Neural crest cell (in vitro differentiated cells): ENCODE data around the gene ZNF483. TPM values are rescaled to one million over a fixed set of nuclear protein-coding genes. Genes with fewer than 3 reads are reported as not detected.
A peak's percentile ranks its signal among the peaks of the same experiment; 100 is the strongest.
"Not testable (repeated sequence)": the region's sequence is repeated elsewhere in the genome, so short reads cannot be mapped to it uniquely, and the experiment has no call there.

ENCODE experiments used
- DNase-seq: peaks from one replicate; pipeline ENCODE4 v3.0.0; 2021; ENCODE audit warnings: low read depth, mixed read lengths, low spot score
- H3K27ac Mint-ChIP-seq: one replicate; pipeline ENCODE4 v1.8.0; 2021; ENCODE audit warnings: mild to moderate bottlenecking, mixed read lengths; ENCODE audit not compliant: unreplicated experiment
- H3K27me3 Mint-ChIP-seq: 2 replicates; pipeline ENCODE4 v1.8.0; 2021; ENCODE audit warnings: low read depth, mild to moderate bottlenecking, mixed read lengths
- H3K36me3 Mint-ChIP-seq: 2 replicates; pipeline ENCODE4 v1.8.0; 2021; ENCODE audit warnings: low read depth, mild to moderate bottlenecking, mixed read lengths
- H3K4me1 Mint-ChIP-seq: 2 replicates; pipeline ENCODE4 v1.8.0; 2021; ENCODE audit warnings: mixed read lengths
- H3K4me3 Mint-ChIP-seq: one replicate; pipeline ENCODE4 v1.8.0; 2021; ENCODE audit warnings: mild to moderate bottlenecking, mixed read lengths
- H3K9me3 Mint-ChIP-seq: 2 replicates; pipeline ENCODE4 v1.8.0; 2021; ENCODE audit warnings: mixed read lengths
- total RNA-seq: library from RNA; stranded (reverse); gene quantifications from 2 replicates; pipeline ENCODE4 v1.2.1, GENCODE V29; 2021
- TF ChIP-seq, protein P1 (sequence below): fragments of 200-600 bp; sonication (generic); conservative IDR thresholded peaks from 2 replicates; pipeline ENCODE4 v1.5.0; 2021; ENCODE audit warnings: antibody characterized with exemption, mild to moderate bottlenecking

The ZNF483 gene
- total RNA-seq, 1 donor from 2014 or later = 26.0 TPM

GRCh38 chr9:111548623-111549022 lies 23.6 kb downstream of the ZNF483 start:
- Mint-ChIP-seq H3K27ac (no peak overlapping the region), H3K36me3 (peaks cover 81% of the 10 kb centered on the region), H3K27me3 (no peaks in the 10 kb centered on the region), H3K9me3 (peaks cover 37% of the 10 kb centered on the region), H3K4me3 (no peak overlapping the region), H3K4me1 (no peaks in the 10 kb centered on the region)
- TF ChIP-seq, protein P1, sequence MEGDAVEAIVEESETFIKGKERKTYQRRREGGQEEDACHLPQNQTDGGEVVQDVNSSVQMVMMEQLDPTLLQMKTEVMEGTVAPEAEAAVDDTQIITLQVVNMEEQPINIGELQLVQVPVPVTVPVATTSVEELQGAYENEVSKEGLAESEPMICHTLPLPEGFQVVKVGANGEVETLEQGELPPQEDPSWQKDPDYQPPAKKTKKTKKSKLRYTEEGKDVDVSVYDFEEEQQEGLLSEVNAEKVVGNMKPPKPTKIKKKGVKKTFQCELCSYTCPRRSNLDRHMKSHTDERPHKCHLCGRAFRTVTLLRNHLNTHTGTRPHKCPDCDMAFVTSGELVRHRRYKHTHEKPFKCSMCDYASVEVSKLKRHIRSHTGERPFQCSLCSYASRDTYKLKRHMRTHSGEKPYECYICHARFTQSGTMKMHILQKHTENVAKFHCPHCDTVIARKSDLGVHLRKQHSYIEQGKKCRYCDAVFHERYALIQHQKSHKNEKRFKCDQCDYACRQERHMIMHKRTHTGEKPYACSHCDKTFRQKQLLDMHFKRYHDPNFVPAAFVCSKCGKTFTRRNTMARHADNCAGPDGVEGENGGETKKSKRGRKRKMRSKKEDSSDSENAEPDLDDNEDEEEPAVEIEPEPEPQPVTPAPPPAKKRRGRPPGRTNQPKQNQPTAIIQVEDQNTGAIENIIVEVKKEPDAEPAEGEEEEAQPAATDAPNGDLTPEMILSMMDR = no peak
- DNase-seq = no peak

GRCh38 chr9:111555425-111555824 lies 30.4 kb downstream of the ZNF483 start:
- H3K36me3 Mint-ChIP-seq = peaks cover 66% of the 10 kb centered on the region

DNA sequence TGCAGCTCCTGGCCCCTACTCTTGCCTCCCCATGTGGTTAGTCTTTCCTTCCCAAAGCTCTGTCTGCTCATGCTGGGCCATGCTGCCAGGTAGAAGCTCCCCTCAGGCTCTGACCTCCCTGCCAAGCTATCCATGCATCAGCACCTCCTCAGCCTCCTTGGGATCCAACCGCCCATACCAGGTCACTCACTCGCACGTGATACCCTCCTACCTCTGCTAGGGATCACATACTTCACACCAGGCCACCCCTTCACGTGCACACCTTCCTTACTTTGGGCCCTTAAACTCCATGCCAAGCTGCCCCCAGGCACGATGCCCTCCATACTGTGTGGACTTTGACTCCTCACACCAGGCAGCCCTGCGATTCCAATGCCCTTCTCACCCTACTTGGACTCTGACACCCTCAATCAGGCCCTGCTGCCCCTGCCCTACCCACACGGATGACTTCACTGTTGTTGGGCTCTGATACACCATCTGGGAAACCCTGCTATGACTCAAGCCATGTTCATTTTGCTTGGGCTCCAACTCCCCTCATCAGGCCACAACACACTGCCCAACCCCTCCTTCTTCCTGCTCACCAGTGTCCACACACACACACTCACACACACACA lies 34.1 kb downstream of the ZNF483 start:
- Mint-ChIP-seq H3K4me3 (peak overlapping the region; percentile 10), H3K27ac (peak overlapping the region; percentile 13), H3K9me3 (peaks cover 24% of the 10 kb centered on the region), H3K27me3 (no peaks in the 10 kb centered on the region), H3K36me3 (peaks cover 57% of the 10 kb centered on the region), H3K4me1 (no peaks in the 10 kb centered on the region)
- no peak for DNase-seq
- TF ChIP-seq, protein P1 = no peak

More at GRCh38 chr9:111555425-111555824, 30.4 kb downstream of the ZNF483 start:
- H3K4me1 Mint-ChIP-seq, DNase-seq, H3K4me3 Mint-ChIP-seq, H3K27me3 Mint-ChIP-seq, H3K27ac Mint-ChIP-seq: not testable (repeated sequence)
- peaks cover 28% of the 10 kb centered on the region for H3K9me3 Mint-ChIP-seq

- H3K27me3 Mint-ChIP-seq = no peaks in the 10 kb centered on the region
- no peaks in the 10 kb centered on the region for H3K4me1 Mint-ChIP-seq
- TF ChIP-seq, protein P1 = no peak
- H3K9me3 Mint-ChIP-seq = peaks cover 11% of the 10 kb centered on the region
- H3K36me3 Mint-ChIP-seq = peaks cover 38% of the 10 kb centered on the region
- no peak overlapping the region for H3K4me3 Mint-ChIP-seq
- no peak for DNase-seq
- no peak overlapping the region for H3K27ac Mint-ChIP-seq
Observed at GRCh38 chr9:111561165-111561719, 36.3 kb downstream of the ZNF483 start.

DNA sequence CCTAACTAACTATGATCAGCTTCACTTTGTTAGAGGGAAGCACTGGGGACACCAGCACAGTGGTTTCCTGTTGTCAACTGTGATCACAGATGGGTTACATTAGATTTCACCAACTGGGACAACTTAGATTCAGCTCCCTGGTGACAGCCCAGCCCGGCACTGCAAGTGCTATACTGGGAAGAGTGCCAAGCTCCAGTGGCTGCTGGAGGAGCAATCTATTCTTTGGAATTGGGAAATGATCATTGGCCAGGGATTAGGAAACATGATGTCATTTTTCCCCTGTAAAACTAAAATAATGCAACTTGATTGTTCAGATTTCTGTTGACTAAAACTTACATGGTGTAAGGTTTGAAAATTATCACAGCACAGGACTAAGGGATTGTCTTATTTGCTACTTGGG lies 41.3 kb downstream of the ZNF483 start:
- H3K4me3 Mint-ChIP-seq = no peak overlapping the region
- no peaks in the 10 kb centered on the region for H3K27me3 Mint-ChIP-seq
- TF ChIP-seq, protein P1 = no peak
- H3K4me1 Mint-ChIP-seq = no peaks in the 10 kb centered on the region
- no peak overlapping the region for H3K27ac Mint-ChIP-seq
- DNase-seq = no peak
- peaks cover 60% of the 10 kb centered on the region for H3K36me3 Mint-ChIP-seq
- H3K9me3 Mint-ChIP-seq = peaks cover 21% of the 10 kb centered on the region

- DNase-seq, H3K4me1 Mint-ChIP-seq, H3K4me3 Mint-ChIP-seq, H3K27ac Mint-ChIP-seq, H3K27me3 Mint-ChIP-seq: not testable (repeated sequence)
- H3K36me3 Mint-ChIP-seq = peaks cover 63% of the 10 kb centered on the region
- H3K9me3 Mint-ChIP-seq = peaks cover 21% of the 10 kb centered on the region
Observed at GRCh38 chr9:111568127-111568526, 43.1 kb downstream of the ZNF483 start.
